CD4-positive, CD25-positive, alpha-beta regulatory T cell (primary cell): ENCODE measurements around the gene CD34. TPM values are rescaled to one million over a fixed set of nuclear protein-coding genes. Genes with fewer than 3 reads are reported as not detected.
A peak's percentile ranks its signal among the peaks of the same experiment; 100 is the strongest.

Experiments
- ATAC-seq, 2 donors: fragments of 150-1000 bp; cut with Tn5 transposase; one replicate each; pipeline ENCODE4 v1.10.0; 2021; ENCODE audit warnings: low read depth in 2 of 2, moderate number of reproducible peaks in 2 of 2, moderate library complexity in 1 of 2
- DNase-seq, 3 donors: peaks; one replicate each; pipeline versions ENCODE4 v3.0.0 to v3.0.0-alpha.2; 2012 to 2022; ENCODE audit warnings: mixed read lengths in 1 of 3
- H3K27ac ChIP-seq: one replicate; pipeline ENCODE4 v1.7.0; 2013; ENCODE audit warnings: mild to moderate bottlenecking, low read length; ENCODE audit not compliant: insufficient read depth, poor library complexity, severe bottlenecking
- H3K27me3 ChIP-seq: one replicate; pipeline ENCODE4 v1.7.0; 2013; ENCODE audit warnings: low read length; ENCODE audit not compliant: control insufficient read depth, insufficient read depth
- H3K36me3 ChIP-seq: one replicate; pipeline ENCODE4 v1.7.0; 2013; ENCODE audit warnings: mild to moderate bottlenecking, low read length, moderate library complexity; ENCODE audit not compliant: control insufficient read depth, insufficient read depth
- H3K4me1 ChIP-seq: 2 replicates; pipeline ENCODE4 v1.7.0; 2013; ENCODE audit warnings: mild to moderate bottlenecking, low read length; ENCODE audit not compliant: insufficient read depth, control insufficient read depth, poor library complexity, severe bottlenecking
- H3K4me3 ChIP-seq: one replicate; pipeline ENCODE4 v1.7.0; 2013; ENCODE audit warnings: low read depth, mild to moderate bottlenecking, low read length, moderate library complexity
- H3K9me3 ChIP-seq, 2 experiments: 1 replicate in 1 of 2; 2 replicates in 1 of 2; pipeline ENCODE4 v1.7.0; 2013; ENCODE audit warnings: low read length in 2 of 2, mild to moderate bottlenecking in 1 of 2, moderate library complexity in 1 of 2; ENCODE audit not compliant: control insufficient read depth in 2 of 2
- H3K27ac Mint-ChIP-seq, 3 donors: one replicate each; pipeline ENCODE4 v1.8.0; 2020 to 2022; ENCODE audit warnings: mild to moderate bottlenecking in 3 of 3, mixed read lengths in 3 of 3, moderate library complexity in 2 of 3
- H3K27me3 Mint-ChIP-seq: one replicate; pipeline ENCODE4 v1.8.0; 2022; ENCODE audit warnings: mild to moderate bottlenecking, mixed read lengths
- H3K36me3 Mint-ChIP-seq: one replicate; pipeline ENCODE4 v1.8.0; 2020; ENCODE audit warnings: mixed read lengths
- H3K4me1 Mint-ChIP-seq, 4 donors: one replicate each; pipeline ENCODE4 v1.8.0; 2020 to 2022; ENCODE audit warnings: mixed read lengths in 4 of 4, mild to moderate bottlenecking in 1 of 4
- H3K4me3 Mint-ChIP-seq, 4 donors: one replicate each; pipeline ENCODE4 v1.8.0; 2020 to 2022; ENCODE audit warnings: mild to moderate bottlenecking in 4 of 4, mixed read lengths in 4 of 4, moderate library complexity in 3 of 4
- H3K9me3 Mint-ChIP-seq, 7 donors: one replicate each; pipeline ENCODE4 v1.8.0; 2020 to 2022; ENCODE audit warnings: mixed read lengths in 7 of 7, mild to moderate bottlenecking in 3 of 7, moderate library complexity in 2 of 7
- polyA plus RNA-seq, 4 donors: library from polyadenylated mRNA; unstranded; fragments of 300-500 nt; fragmentation: Illumina TruSeq; gene quantifications; one replicate each; pipeline ENCODE4 v1.2.3, GENCODE V29; 2021
- total RNA-seq: library from RNA; stranded (reverse); gene quantifications from one replicate; pipeline ENCODE4 v1.2.3, GENCODE V29; 2022

The CD34 gene
- total and polyA plus RNA-seq, 5 donors from 2014 or later: 0.02 to 1.9 TPM; not detected in 3

DNA sequence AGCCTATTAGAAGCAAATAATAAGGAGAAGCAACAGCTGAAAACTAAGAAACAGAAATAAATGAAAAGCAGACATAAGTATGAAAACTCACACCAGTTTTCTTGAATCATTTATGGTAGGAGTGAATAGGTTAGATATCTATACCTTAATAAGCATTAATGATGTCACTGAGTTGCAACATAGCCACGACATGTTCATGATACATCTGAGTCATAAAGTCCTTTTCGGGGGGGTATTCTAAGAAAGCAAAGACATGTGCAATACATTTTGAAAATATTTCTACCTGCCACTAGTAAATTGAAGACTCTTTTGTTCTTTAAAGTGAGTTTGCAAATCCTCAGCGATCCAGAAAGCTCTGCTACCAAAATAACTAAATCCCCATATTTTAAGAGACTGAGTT is 7.2 kb downstream of the CD34 start:
- no peaks in the 10 kb centered on the region for H3K36me3 ChIP-seq
- H3K27me3 ChIP-seq: peaks cover 1% of the 10 kb centered on the region
- H3K4me3 Mint-ChIP-seq: no peak overlapping the region
- H3K36me3 Mint-ChIP-seq: no peaks in the 10 kb centered on the region
- ATAC-seq: no peak
- no peak overlapping the region for H3K4me3 ChIP-seq
- DNase-seq: no peak
- H3K9me3 Mint-ChIP-seq: no peaks in the 10 kb centered on the region
- no peaks in the 10 kb centered on the region for H3K9me3 ChIP-seq
- no peaks in the 10 kb centered on the region for H3K4me1 ChIP-seq
- peaks cover 7% of the 10 kb centered on the region for H3K27me3 Mint-ChIP-seq
- no peaks in the 10 kb centered on the region for H3K4me1 Mint-ChIP-seq
- H3K27ac Mint-ChIP-seq: no peak overlapping the region
- H3K27ac ChIP-seq: no peak overlapping the region

- Mint-ChIP-seq H3K4me3 (no peak overlapping the region), H3K27me3 (peaks cover 4% of the 10 kb centered on the region), H3K27ac (no peak overlapping the region), H3K4me1 (no peaks in the 10 kb centered on the region), H3K36me3 (no peaks in the 10 kb centered on the region), H3K9me3 (no peaks in the 10 kb centered on the region)
- DNase-seq (no peak), ATAC-seq (no peak)
- no peaks in the 10 kb centered on the region for H3K4me1 ChIP-seq
- no peak overlapping the region for H3K27ac ChIP-seq
- H3K4me3 ChIP-seq: no peak overlapping the region
- no peaks in the 10 kb centered on the region for H3K9me3 ChIP-seq
- H3K36me3 ChIP-seq: no peaks in the 10 kb centered on the region
- no peaks in the 10 kb centered on the region for H3K27me3 ChIP-seq
These were observed 7.9 kb downstream of the CD34 start for GRCh38 chr1:207903053-207903452.

DNA sequence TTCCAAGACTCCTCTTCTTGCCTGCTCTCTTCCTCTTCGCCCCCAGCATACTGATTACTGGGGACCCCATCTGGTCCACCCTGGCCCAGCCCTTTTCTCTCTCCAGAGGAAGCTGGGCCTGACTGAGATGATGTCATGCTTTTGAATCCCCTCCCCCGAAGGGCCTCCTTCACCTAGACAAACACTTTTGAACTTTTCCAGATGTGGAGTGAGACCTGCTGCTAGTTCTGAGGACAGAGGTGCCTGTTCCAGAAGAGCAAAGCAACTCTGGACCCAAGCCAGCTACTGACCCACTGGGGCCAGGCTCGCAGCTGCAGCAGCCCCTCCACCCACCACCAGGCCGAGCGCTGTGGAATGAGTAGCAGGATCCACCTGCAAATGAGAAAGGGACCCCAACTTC is 8.4 kb downstream of the CD34 start:
- Mint-ChIP-seq H3K4me1 (no peaks in the 10 kb centered on the region), H3K4me3 (no peak overlapping the region), H3K27ac (no peak overlapping the region), H3K27me3 (peaks cover 4% of the 10 kb centered on the region), H3K36me3 (no peaks in the 10 kb centered on the region), H3K9me3 (no peaks in the 10 kb centered on the region)
- Histone ChIP-seq H3K9me3 (no peaks in the 10 kb centered on the region), H3K4me3 (no peak overlapping the region), H3K27ac (no peak overlapping the region), H3K4me1 (no peaks in the 10 kb centered on the region), H3K36me3 (no peaks in the 10 kb centered on the region), H3K27me3 (no peaks in the 10 kb centered on the region)
- ATAC-seq (no peak), DNase-seq (no peak)

- no peaks in the 10 kb centered on the region for H3K9me3 ChIP-seq
- H3K4me3 Mint-ChIP-seq: no peak overlapping the region
These were observed 9.8 kb downstream of the CD34 start for GRCh38 chr1:207901041-207901653.

GRCh38 chr1:207898836-207899235 is 12.1 kb downstream of the CD34 start:
- H3K36me3 Mint-ChIP-seq: no peaks in the 10 kb centered on the region
- Histone ChIP-seq H3K27ac (no peak overlapping the region), H3K4me3 (no peak overlapping the region), H3K27me3 (no peaks in the 10 kb centered on the region), H3K4me1 (no peaks in the 10 kb centered on the region), H3K9me3 (no peaks in the 10 kb centered on the region), H3K36me3 (no peaks in the 10 kb centered on the region)
- DNase-seq (no peak), ATAC-seq (no peak)
- H3K4me1 Mint-ChIP-seq: no peaks in the 10 kb centered on the region
- H3K27ac Mint-ChIP-seq: peak overlapping the region in 1 of 3 donors; percentile 5
- peaks cover 10% of the 10 kb centered on the region for H3K27me3 Mint-ChIP-seq
- no peak overlapping the region for H3K4me3 Mint-ChIP-seq
- no peaks in the 10 kb centered on the region for H3K9me3 Mint-ChIP-seq

More at GRCh38 chr1:207901041-207901653, 9.8 kb downstream of the CD34 start:
- Histone ChIP-seq H3K36me3 (no peaks in the 10 kb centered on the region), H3K4me1 (no peaks in the 10 kb centered on the region), H3K27me3 (no peaks in the 10 kb centered on the region), H3K4me3 (no peak overlapping the region), H3K27ac (no peak overlapping the region)
- H3K27ac Mint-ChIP-seq: no peak overlapping the region
- H3K27me3 Mint-ChIP-seq: peaks cover 7% of the 10 kb centered on the region
- no peak for DNase-seq
- ATAC-seq: no peak
- no peaks in the 10 kb centered on the region for H3K4me1 Mint-ChIP-seq
- H3K36me3 Mint-ChIP-seq: no peaks in the 10 kb centered on the region
- H3K9me3 Mint-ChIP-seq: no peaks in the 10 kb centered on the region

GRCh38 chr1:207898260-207898659 is 12.7 kb downstream of the CD34 start:
- Mint-ChIP-seq H3K27me3 (peaks cover 13% of the 10 kb centered on the region), H3K36me3 (no peaks in the 10 kb centered on the region)
- DNase-seq: no peak

GRCh38 chr1:207897188-207897587 is 13.7 kb downstream of the CD34 start:
- no peak overlapping the region for H3K27ac Mint-ChIP-seq
- H3K9me3 Mint-ChIP-seq: no peaks in the 10 kb centered on the region
- no peak overlapping the region for H3K27ac ChIP-seq
- no peak overlapping the region for H3K4me3 ChIP-seq
- no peaks in the 10 kb centered on the region for H3K27me3 ChIP-seq
- no peaks in the 10 kb centered on the region for H3K36me3 ChIP-seq
- DNase-seq: no peak
- ATAC-seq: no peak
- no peaks in the 10 kb centered on the region for H3K4me1 ChIP-seq
- no peak overlapping the region for H3K4me3 Mint-ChIP-seq
- H3K36me3 Mint-ChIP-seq: no peaks in the 10 kb centered on the region
- H3K9me3 ChIP-seq: no peaks in the 10 kb centered on the region
- H3K27me3 Mint-ChIP-seq: peaks cover 14% of the 10 kb centered on the region
- H3K4me1 Mint-ChIP-seq: no peaks in the 10 kb centered on the region

More at GRCh38 chr1:207898260-207898659, 12.7 kb downstream of the CD34 start:
- H3K4me3 Mint-ChIP-seq: no peak overlapping the region
- ATAC-seq: no peak
- no peak overlapping the region for H3K27ac Mint-ChIP-seq
- no peaks in the 10 kb centered on the region for H3K9me3 ChIP-seq
- no peaks in the 10 kb centered on the region for H3K36me3 ChIP-seq
- H3K4me1 Mint-ChIP-seq: no peaks in the 10 kb centered on the region
- no peaks in the 10 kb centered on the region for H3K4me1 ChIP-seq
- no peak overlapping the region for H3K27ac ChIP-seq
- no peaks in the 10 kb centered on the region for H3K27me3 ChIP-seq
- H3K9me3 Mint-ChIP-seq: no peaks in the 10 kb centered on the region
- H3K4me3 ChIP-seq: no peak overlapping the region

DNA sequence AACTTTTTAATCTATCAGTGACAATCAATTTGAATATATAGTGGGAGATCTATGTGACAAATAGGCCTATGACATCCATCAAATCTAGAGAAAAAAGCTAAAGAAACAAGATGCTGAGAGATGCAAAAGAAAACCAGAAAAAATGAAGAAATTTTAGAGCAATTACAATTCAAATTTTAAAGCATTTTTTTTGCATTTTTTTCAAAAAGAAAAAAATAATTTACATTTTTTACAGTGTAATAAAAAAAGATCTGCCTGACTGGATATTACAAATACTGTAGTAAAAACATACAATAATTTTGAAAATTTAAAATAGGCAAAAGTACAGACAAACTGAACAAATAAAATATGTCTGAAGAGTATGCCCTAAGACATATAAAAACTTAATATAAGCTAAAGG is 14.4 kb downstream of the CD34 start:
- H3K4me1 ChIP-seq: no peaks in the 10 kb centered on the region
- Mint-ChIP-seq H3K36me3 (no peaks in the 10 kb centered on the region), H3K9me3 (no peaks in the 10 kb centered on the region), H3K4me1 (no peaks in the 10 kb centered on the region), H3K27me3 (peaks cover 14% of the 10 kb centered on the region), H3K27ac (no peak overlapping the region), H3K4me3 (no peak overlapping the region)
- H3K36me3 ChIP-seq: no peaks in the 10 kb centered on the region
- H3K27me3 ChIP-seq: no peaks in the 10 kb centered on the region
- no peak for ATAC-seq
- H3K27ac ChIP-seq: no peak overlapping the region
- no peaks in the 10 kb centered on the region for H3K9me3 ChIP-seq
- DNase-seq: no peak
- H3K4me3 ChIP-seq: no peak overlapping the region
